H9 (cell line): ENCODE measurements around the gene KIZ. TPM values are rescaled to one million over a fixed set of nuclear protein-coding genes. Genes with fewer than 3 reads are reported as not detected.

ENCODE experiments used
- DNase-seq: peaks from one replicate; pipeline ENCODE4 v3.0.0-alpha.2; 2017
- H2AFZ ChIP-seq: one replicate; pipeline ENCODE4 v1.6.1; 2013; ENCODE audit warnings: mild to moderate bottlenecking, low read length, control low read depth, moderate library complexity
- H2AK5ac ChIP-seq: 2 replicates; pipeline ENCODE4 v1.6.1; 2013; ENCODE audit warnings: low read length, control low read depth, mixed read lengths; ENCODE audit not compliant: insufficient read length
- H2BK120ac ChIP-seq: one replicate; pipeline ENCODE4 v1.6.1; 2013; ENCODE audit warnings: low read depth, mild to moderate bottlenecking, low read length, control low read depth, inconsistent platforms; ENCODE audit not compliant: poor library complexity, severe bottlenecking
- H2BK12ac ChIP-seq: 2 replicates; pipeline ENCODE4 v1.6.1; 2013; ENCODE audit warnings: low read length, control low read depth, mixed read lengths, low read depth; ENCODE audit not compliant: insufficient read length
- H2BK15ac ChIP-seq: 2 replicates; pipeline ENCODE4 v1.6.1; 2013; ENCODE audit warnings: low read depth, low read length, control low read depth
- H2BK20ac ChIP-seq: one replicate; pipeline ENCODE4 v1.6.1; 2013; ENCODE audit warnings: low read depth, mild to moderate bottlenecking, low read length, control low read depth, inconsistent platforms; ENCODE audit not compliant: poor library complexity, severe bottlenecking
- H2BK5ac ChIP-seq: 2 replicates; pipeline ENCODE4 v1.6.1; 2013; ENCODE audit warnings: low read length, control low read depth, mixed read lengths; ENCODE audit not compliant: insufficient read length
- H3K14ac ChIP-seq: 2 replicates; pipeline ENCODE4 v1.6.1; 2013; ENCODE audit warnings: low read length, control low read depth; ENCODE audit not compliant: insufficient read depth
- H3K18ac ChIP-seq: 2 replicates; pipeline ENCODE4 v1.6.1; 2013; ENCODE audit warnings: low read depth, mild to moderate bottlenecking, mixed read lengths, low read length, control low read depth; ENCODE audit not compliant: insufficient read length
- H3K23ac ChIP-seq: 2 replicates; pipeline ENCODE4 v1.6.1; 2013; ENCODE audit warnings: low read length, control low read depth, mixed read lengths, low read depth; ENCODE audit not compliant: insufficient read length
- H3K23me2 ChIP-seq: 2 replicates; pipeline ENCODE4 v1.6.1; 2013; ENCODE audit warnings: low read depth, mild to moderate bottlenecking, mixed read lengths, low read length, control low read depth; ENCODE audit not compliant: insufficient read length, poor library complexity, severe bottlenecking
- H3K27ac ChIP-seq: 2 replicates; pipeline ENCODE4 v1.5.1; 2013; ENCODE audit warnings: low read length, control low read depth, mixed read lengths, low read depth; ENCODE audit not compliant: insufficient read length
- H3K27me3 ChIP-seq: 2 replicates; pipeline ENCODE4 v1.6.1; 2013; ENCODE audit warnings: low read length, control low read depth, inconsistent platforms; ENCODE audit not compliant: insufficient read depth
- H3K4ac ChIP-seq: 2 replicates; pipeline ENCODE4 v1.6.1; 2013; ENCODE audit warnings: low read depth, mild to moderate bottlenecking, control low read depth, inconsistent platforms, low read length, moderate library complexity
- H3K4me1 ChIP-seq: 2 replicates; pipeline ENCODE4 v1.6.1; 2013; ENCODE audit warnings: low read length, control low read depth, inconsistent platforms; ENCODE audit not compliant: insufficient read depth
- H3K4me2 ChIP-seq: 2 replicates; pipeline ENCODE4 v1.6.1; 2013; ENCODE audit warnings: low read length, control low read depth, mixed read lengths; ENCODE audit not compliant: insufficient read length, insufficient read depth
- H3K56ac ChIP-seq: 2 replicates; pipeline ENCODE4 v1.6.1; 2013; ENCODE audit warnings: low read depth, mild to moderate bottlenecking, mixed read lengths, low read length, control low read depth; ENCODE audit not compliant: insufficient read length
- H3K79me1 ChIP-seq: 2 replicates; pipeline ENCODE4 v1.6.1; 2013; ENCODE audit warnings: low read depth, mild to moderate bottlenecking, moderate library complexity, low read length, control low read depth, inconsistent platforms; ENCODE audit not compliant: insufficient read depth, poor library complexity, severe bottlenecking
- H3K79me2 ChIP-seq: 2 replicates; pipeline ENCODE4 v1.6.1; 2013; ENCODE audit warnings: low read length, control low read depth, inconsistent platforms; ENCODE audit not compliant: insufficient read depth
- H3K9ac ChIP-seq: 2 replicates; pipeline ENCODE4 v1.6.1; 2013; ENCODE audit warnings: low read length, control low read depth, mixed read lengths; ENCODE audit not compliant: insufficient read length; ENCODE audit errors: extremely low read depth
- H3K9me3 ChIP-seq: one replicate; pipeline ENCODE4 v1.6.1; 2013; ENCODE audit warnings: low read depth, low read length, inconsistent platforms; ENCODE audit not compliant: control insufficient read depth
- H3T11ph ChIP-seq: one replicate; pipeline ENCODE4 v1.6.1; 2013; ENCODE audit warnings: mild to moderate bottlenecking, low read length, control low read depth, inconsistent platforms
- H4K20me1 ChIP-seq: one replicate; pipeline ENCODE4 v1.6.1; 2013; ENCODE audit not compliant: control insufficient read depth, insufficient read length, insufficient read depth
- H4K5ac ChIP-seq: 2 replicates; pipeline ENCODE4 v1.6.1; 2013; ENCODE audit warnings: low read depth, mild to moderate bottlenecking, mixed read lengths, low read length, control low read depth; ENCODE audit not compliant: insufficient read length
- H4K8ac ChIP-seq: replicated peaks from 2 replicates; pipeline ENCODE4 v1.6.1; 2013; ENCODE audit warnings: low read length, control low read depth, mixed read lengths, low read depth; ENCODE audit not compliant: insufficient read length
- H4K91ac ChIP-seq: 2 replicates; pipeline ENCODE4 v1.6.1; 2013; ENCODE audit warnings: low read depth, mild to moderate bottlenecking, moderate library complexity, mixed read lengths, low read length, control low read depth; ENCODE audit not compliant: insufficient read length
- H3K27ac Mint-ChIP-seq, 3 experiments: 2 replicates in 2 of 3; 3 replicates in 1 of 3; pipeline ENCODE4 v1.8.0; 2020 to 2021; ENCODE audit warnings: mixed read lengths in 3 of 3, mild to moderate bottlenecking in 1 of 3, moderate library complexity in 1 of 3
- H3K27me3 Mint-ChIP-seq: 2 replicates; pipeline ENCODE4 v1.8.0; 2021; ENCODE audit warnings: low read depth, mild to moderate bottlenecking, moderate library complexity, mixed read lengths
- H3K36me3 Mint-ChIP-seq, 3 experiments: 2 replicates in 2 of 3; 3 replicates in 1 of 3; pipeline ENCODE4 v1.8.0; 2020 to 2021; ENCODE audit warnings: low read depth in 3 of 3, mixed read lengths in 3 of 3; ENCODE audit not compliant: insufficient read depth in 1 of 3
- H3K4me1 Mint-ChIP-seq, 2 experiments: 2 replicates each; pipeline ENCODE4 v1.8.0; 2020; ENCODE audit warnings: mixed read lengths in 2 of 2
- H3K4me3 Mint-ChIP-seq, 2 experiments: 2 replicates in 1 of 2; 3 replicates in 1 of 2; pipeline ENCODE4 v1.8.0; 2020 to 2021; ENCODE audit warnings: mild to moderate bottlenecking in 2 of 2, mixed read lengths in 2 of 2, moderate library complexity in 1 of 2
- H3K9me3 Mint-ChIP-seq, 2 experiments: 2 replicates in 1 of 2; 3 replicates in 1 of 2; pipeline ENCODE4 v1.8.0; 2020; ENCODE audit warnings: mild to moderate bottlenecking in 2 of 2, mixed read lengths in 2 of 2, moderate library complexity in 1 of 2
- CTCF ChIP-seq: fragments of 200-600 bp; sonication (generic); conservative IDR thresholded peaks from 3 replicates; pipeline ENCODE4 v1.8.0; 2021; ENCODE audit warnings: antibody characterized with exemption, mild to moderate bottlenecking
- WGBS: extraction: QIAGEN DNeasy Blood & Tissue Kit; methylation state at CpG from one replicate; pipeline ENCODE4 v1.1.7; 2013; ENCODE audit warnings: missing lambda C conversion rate, low lambda C conversion rate, mixed read lengths; ENCODE audit not compliant: insufficient read length; ENCODE audit errors: extremely low coverage; 5-methylcytosine and 5-hydroxymethylcytosine counted together
- total RNA-seq: library from RNA; stranded (reverse); gene quantifications from 2 replicates; pipeline ENCODE4 v1.2.1, GENCODE V29; 2021

KIZ gene
- total RNA-seq, 1 experiment from 2014 or later = 29.3 TPM

DNA sequence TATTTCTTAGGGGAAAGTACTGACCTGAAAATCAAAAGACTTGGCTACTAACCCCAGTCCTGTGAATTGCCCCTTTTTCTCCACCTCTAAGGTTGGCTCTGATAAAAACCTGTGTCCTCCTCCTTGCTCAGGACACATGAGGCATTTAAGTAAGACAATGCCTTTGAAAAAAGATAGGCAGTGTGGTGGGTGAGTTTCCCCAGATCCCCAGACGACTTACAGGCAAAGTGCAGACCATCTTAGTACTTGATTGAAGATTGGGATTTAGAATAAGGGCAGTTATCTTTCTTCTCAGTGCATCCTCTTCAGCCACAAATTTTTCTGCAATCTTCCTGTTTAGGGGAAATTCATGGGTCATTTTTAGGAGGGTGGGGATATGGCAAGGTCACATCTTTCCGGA is 87.8 kb downstream of the KIZ start:
- WGBS = no CpG with 5 or more reads among the region's 2 CpGs
- Mint-ChIP-seq H3K27ac (peak overlapping the region; percentile 88 to 94 (median 91)), H3K27me3 (no peaks in the 10 kb centered on the region), H3K4me3 (no peak overlapping the region), H3K36me3 (peaks cover 4 to 8% (median 7%) of the 10 kb centered on the region in 3 experiments; a peak in 5 of 7 replicates), H3K9me3 (no peaks in the 10 kb centered on the region), H3K4me1 (peaks cover 66 to 74% of the 10 kb centered on the region in 2 experiments)
- no peak overlapping the region for H2AK5ac ChIP-seq
- no peak overlapping the region for H3K18ac ChIP-seq
- no peak overlapping the region for H3T11ph ChIP-seq
- H3K4ac ChIP-seq = no peak overlapping the region
- no peak overlapping the region for H2AFZ ChIP-seq
- peak overlapping the region; percentile 58 for H3K27ac ChIP-seq
- H3K56ac ChIP-seq = no peak overlapping the region
- H4K8ac ChIP-seq = no peak overlapping the region
- no peak overlapping the region for H3K4me2 ChIP-seq
- no peaks in the 10 kb centered on the region for H3K9me3 ChIP-seq
- no peak for TF ChIP-seq CTCF
- no peak for DNase-seq
- no peak overlapping the region for H3K23ac ChIP-seq
- no peaks in the 10 kb centered on the region for H4K20me1 ChIP-seq
- H4K5ac ChIP-seq = no peak overlapping the region
- H2BK20ac ChIP-seq = peak overlapping the region; percentile 75
- no peak overlapping the region for H4K91ac ChIP-seq
- H2BK15ac ChIP-seq = no peak overlapping the region
- H3K9ac ChIP-seq = no peak overlapping the region
- no peaks in the 10 kb centered on the region for H3K79me1 ChIP-seq
- peak overlapping the region; percentile 77 for H2BK120ac ChIP-seq
- H3K79me2 ChIP-seq = no peaks in the 10 kb centered on the region
- H2BK12ac ChIP-seq = no peak overlapping the region
- H3K27me3 ChIP-seq = no peaks in the 10 kb centered on the region
- H3K23me2 ChIP-seq = no peaks in the 10 kb centered on the region
- peaks cover 15% of the 10 kb centered on the region; the same call in 1 of the 2 replicates for H3K4me1 ChIP-seq
- H3K14ac ChIP-seq = no peak overlapping the region
- H2BK5ac ChIP-seq = no peak overlapping the region
